GM23338 (cell line): ENCODE data around the gene TAF15. TPM values are rescaled to one million over a fixed set of nuclear protein-coding genes. Genes with fewer than 3 reads are reported as not detected.
A peak's percentile ranks its signal among the peaks of the same experiment; 100 is the strongest.

ENCODE experiments used
- ATAC-seq: fragments of 200-7000 bp; cut with Tn5 transposase; 3 replicates; pipeline ENCODE4 v1.9.1; 2020
- DNase-seq: peaks from one replicate; pipeline ENCODE4 v3.0.0-alpha.2; 2015; ENCODE audit warnings: low spot score
- H2AFZ ChIP-seq: fragments of 200-600 bp; sonication (generic); 2 replicates; pipeline ENCODE4 v1.8.0; 2016; ENCODE audit warnings: antibody characterized with exemption, mild to moderate bottlenecking, moderate library complexity
- H3F3A ChIP-seq: fragments of 200-600 bp; sonication (generic); replicated peaks from 2 replicates; pipeline ENCODE4 v1.8.0; 2017; ENCODE audit warnings: antibody characterized with exemption, mixed run types, low read depth
- H3K27ac ChIP-seq: fragments of 200-600 bp; sonication (generic); 2 replicates; pipeline ENCODE4 v1.6.1; 2016; ENCODE audit warnings: low read depth
- H3K27me3 ChIP-seq: fragments of 200-600 bp; sonication (generic); 2 replicates; pipeline ENCODE4 v1.8.0; 2016; ENCODE audit warnings: mild to moderate bottlenecking, mixed run types, moderate library complexity; ENCODE audit not compliant: insufficient read depth
- H3K36me3 ChIP-seq: fragments of 200-600 bp; sonication (generic); 2 replicates; pipeline ENCODE4 v1.8.0; 2016; ENCODE audit warnings: mild to moderate bottlenecking; ENCODE audit not compliant: insufficient read depth
- H3K4me1 ChIP-seq: fragments of 200-600 bp; sonication (generic); 2 replicates; pipeline ENCODE4 v1.8.0; 2016; ENCODE audit warnings: mild to moderate bottlenecking, moderate library complexity; ENCODE audit not compliant: insufficient read depth
- H3K4me2 ChIP-seq: fragments of 200-600 bp; sonication (generic); 2 replicates; pipeline ENCODE4 v1.7.1; 2017; ENCODE audit warnings: mixed run types
- H3K4me3 ChIP-seq: fragments of 200-600 bp; sonication (generic); 2 replicates; pipeline ENCODE4 v1.6.1; 2016; ENCODE audit warnings: mixed run types
- H3K79me2 ChIP-seq: fragments of 200-600 bp; sonication (generic); replicated peaks from 2 replicates; pipeline ENCODE4 v1.8.0; 2017; ENCODE audit warnings: mild to moderate bottlenecking; ENCODE audit not compliant: insufficient read depth
- H3K9me2 ChIP-seq: fragments of 200-600 bp; sonication (generic); 2 replicates; pipeline ENCODE4 v1.8.0; 2017; ENCODE audit not compliant: insufficient read depth
- H4K20me1 ChIP-seq: fragments of 200-600 bp; sonication (generic); replicated peaks from 2 replicates; pipeline ENCODE4 v1.8.0; 2017; ENCODE audit warnings: mild to moderate bottlenecking; ENCODE audit not compliant: insufficient read depth
- H3K27ac Mint-ChIP-seq: 2 replicates; pipeline ENCODE4 v1.8.0; 2020; ENCODE audit warnings: inconsistent platforms, mild to moderate bottlenecking, moderate library complexity, mixed read lengths
- H3K27me3 Mint-ChIP-seq: 3 replicates; pipeline ENCODE4 v1.8.0; 2022; ENCODE audit warnings: low read depth, mild to moderate bottlenecking, moderate library complexity, mixed read lengths, inconsistent platforms; ENCODE audit not compliant: insufficient read depth, poor library complexity
- H3K36me3 Mint-ChIP-seq: 3 replicates; pipeline ENCODE4 v1.8.0; 2021; ENCODE audit warnings: low read depth, mild to moderate bottlenecking, inconsistent platforms, moderate library complexity, mixed read lengths
- H3K4me1 Mint-ChIP-seq: 3 replicates; pipeline ENCODE4 v1.8.0; 2020; ENCODE audit warnings: mild to moderate bottlenecking, inconsistent platforms, mixed read lengths
- H3K4me3 Mint-ChIP-seq: 3 replicates; pipeline ENCODE4 v1.8.0; 2021; ENCODE audit warnings: moderate library complexity, mild to moderate bottlenecking, inconsistent platforms, mixed read lengths
- H3K9me3 Mint-ChIP-seq: 3 replicates; pipeline ENCODE4 v1.8.0; 2020; ENCODE audit warnings: moderate library complexity, mild to moderate bottlenecking, inconsistent platforms, mixed read lengths
- CREB1 ChIP-seq: fragments of 250-450 bp; sonication (Bioruptor Pico); IDR thresholded peaks from 2 replicates; pipeline ENCODE4 v1.5.0; 2020; ENCODE audit warnings: low read depth, mild to moderate bottlenecking, moderate library complexity
- CTCF ChIP-seq, 2 experiments: fragments of 200-600 bp in 1 of 2; sonication (generic) in 1 of 2; conservative IDR thresholded peaks; 2 replicates each; pipeline versions ENCODE4 v1.5.1 to v1.6.1; 2016 to 2017; ENCODE audit warnings: antibody characterized with exemption in 2 of 2, low read depth in 2 of 2, mild to moderate bottlenecking in 2 of 2, moderate library complexity in 1 of 2
- EZH2 ChIP-seq: fragments of 200-600 bp; sonication (generic); IDR thresholded peaks from one replicate; pipeline ENCODE4 v1.8.0; 2017; ENCODE audit warnings: antibody characterized with exemption, mild to moderate bottlenecking, low read depth; ENCODE audit not compliant: unreplicated experiment
- EZH2phosphoT487 ChIP-seq: fragments of 200-600 bp; sonication (generic); IDR thresholded peaks from one replicate; pipeline ENCODE4 v1.8.1; 2018; ENCODE audit warnings: antibody characterized with exemption; ENCODE audit not compliant: unreplicated experiment
- NANOG ChIP-seq: IDR thresholded peaks from 2 replicates; pipeline ENCODE4 v1.6.1; 2016; ENCODE audit warnings: antibody characterized with exemption, borderline replicate concordance
- POLR2AphosphoS5 ChIP-seq: IDR thresholded peaks from 2 replicates; pipeline ENCODE4 v1.6.1; 2016; ENCODE audit warnings: antibody characterized with exemption, low read depth
- REST ChIP-seq: IDR thresholded peaks from one replicate; pipeline ENCODE4 v1.6.1; 2018; ENCODE audit warnings: antibody characterized with exemption; ENCODE audit not compliant: unreplicated experiment
- STAT1 ChIP-seq: IDR thresholded peaks from one replicate; pipeline ENCODE4 v1.6.1; 2016; ENCODE audit warnings: antibody characterized with exemption; ENCODE audit not compliant: unreplicated experiment
- ZNF331 ChIP-seq: fragments of 250-450 bp; sonication (Bioruptor Pico); IDR thresholded peaks from 2 replicates; pipeline ENCODE4 v1.5.0; 2020; ENCODE audit warnings: low read depth, mild to moderate bottlenecking, moderate library complexity
- ZNF462 ChIP-seq: fragments of 250-450 bp; sonication (Bioruptor Pico); IDR thresholded peaks from 2 replicates; pipeline ENCODE4 v1.5.0; 2020; ENCODE audit warnings: mild to moderate bottlenecking, moderate library complexity
- polyA plus RNA-seq: library from polyadenylated mRNA; unstranded; fragments of >200 nt; fragmentation: Nextera tagmentation; extraction: Ambion mirVana; gene quantifications from 2 replicates; pipeline ENCODE4 v1.2.1, GENCODE V29; 2016
- total RNA-seq: library from RNA; depleted of rRNA; stranded (reverse); fragments of >200 nt; shearing (Covaris generic); gene quantifications from 2 replicates; pipeline ENCODE4 v1.2.3, GENCODE V29; 2014

Gene TAF15
- total and polyA plus RNA-seq, 2 experiments from 2014 or later = 33.8 to 109 TPM

- no peak for DNase-seq
- Histone ChIP-seq H3K9me2 (no peaks in the 10 kb centered on the region), H3K4me1 (peaks cover 21% of the 10 kb centered on the region), H2AFZ (no peak overlapping the region), H3K79me2 (peaks cover 74% of the 10 kb centered on the region), H3K4me3 (peak overlapping the region; percentile 97), H4K20me1 (peaks cover 49% of the 10 kb centered on the region), H3F3A (no peaks in the 10 kb centered on the region), H3K4me2 (peak overlapping the region; percentile 92), H3K27me3 (no peaks in the 10 kb centered on the region), H3K27ac (no peak overlapping the region), H3K36me3 (0 out of 2 replicates have a peak, but pooled peaks cover 2% of the 10 kb centered on the region)
- H3K9me3 Mint-ChIP-seq = no peaks in the 10 kb centered on the region; the same call in 2 of the 3 replicates
- peak overlapping the region; percentile 95 for H3K4me3 Mint-ChIP-seq
- peaks cover 26% of the 10 kb centered on the region for H3K4me1 Mint-ChIP-seq
- no peak for TF ChIP-seq POLR2AphosphoS5
- no peak for TF ChIP-seq ZNF331
- no peak for TF ChIP-seq STAT1
- no peak overlapping the region; the same call in 1 of the 2 replicates for H3K27ac Mint-ChIP-seq
- peaks cover 9% of the 10 kb centered on the region for H3K27me3 Mint-ChIP-seq
- peaks cover 47% of the 10 kb centered on the region for H3K36me3 Mint-ChIP-seq
- no peak for ATAC-seq
Measured at GRCh38 chr17:35811759-35812158, 2.5 kb downstream of the TAF15 start.

GRCh38 chr17:35812456-35812855 is 3.2 kb downstream of the TAF15 start:
- no peak for ATAC-seq
- H3K27me3 ChIP-seq = no peaks in the 10 kb centered on the region
- peaks cover 18% of the 10 kb centered on the region for H3K4me1 ChIP-seq
- peaks cover 23% of the 10 kb centered on the region for H3K4me1 Mint-ChIP-seq
- peaks cover 52% of the 10 kb centered on the region for H4K20me1 ChIP-seq
- no peak overlapping the region for H3K27ac Mint-ChIP-seq
- peaks cover 8% of the 10 kb centered on the region; the same call in 1 of the 2 replicates for H3K36me3 ChIP-seq
- H3K36me3 Mint-ChIP-seq = peaks cover 53% of the 10 kb centered on the region
- H3F3A ChIP-seq = no peaks in the 10 kb centered on the region
- H3K9me2 ChIP-seq = no peaks in the 10 kb centered on the region
- H3K79me2 ChIP-seq = peaks cover 81% of the 10 kb centered on the region
- H3K4me3 ChIP-seq = no peak overlapping the region
- no peaks in the 10 kb centered on the region; the same call in 2 of the 3 replicates for H3K9me3 Mint-ChIP-seq
- DNase-seq = no peak
- H3K4me3 Mint-ChIP-seq = 0 out of 3 replicates have a peak overlapping the region, but pooled peaks have one; percentile 95
- no peak overlapping the region for H2AFZ ChIP-seq
- peaks cover 9% of the 10 kb centered on the region for H3K27me3 Mint-ChIP-seq
- H3K27ac ChIP-seq = no peak overlapping the region
- H3K4me2 ChIP-seq = no peak overlapping the region
- TF ChIP-seq EZH2phosphoT487 (no peak), REST (no peak), ZNF331 (no peak), CTCF (conservative IDR thresholded peaks at IDR 0.05; ENCODE audit: low read depth in 2 of 2) (no peak), ZNF462 (CRISPR knock-in tag) (no peak), EZH2 (no peak), POLR2AphosphoS5 (no peak), CREB1 (CRISPR knock-in tag) (no peak), NANOG (no peak)
